ENCODE data around the gene TMC1. TPM values are rescaled to one million over a fixed set of nuclear protein-coding genes. Genes with fewer than 3 reads are reported as not detected.

Gene TMC1
- total RNA-seq, 2 donors from 2014 or later, result 0.29 to 0.42 TPM

- H3K4me1 ChIP-seq, result no peaks in the 10 kb centered on the region
- no peak overlapping the region for H3K27ac ChIP-seq
- TF ChIP-seq CTCF (IDR thresholded peaks at IDR 0.05), result no peak
- no peak for DNase-seq
- no peak overlapping the region for H3K9ac ChIP-seq (ENCODE audit: low read depth in 2 of 2, low read length in 2 of 2)
- H3K36me3 ChIP-seq, result no peaks in the 10 kb centered on the region
- H3K9me3 ChIP-seq, result no peaks in the 10 kb centered on the region
- no peaks in the 10 kb centered on the region for H3K27me3 ChIP-seq
- intact Hi-C loops (cut with DNase I), result no loop called here
- no peak overlapping the region for H3K4me3 ChIP-seq
Observed at GRCh38 chr9:72649127-72649442, 127.7 kb downstream of the TMC1 start.

DNA sequence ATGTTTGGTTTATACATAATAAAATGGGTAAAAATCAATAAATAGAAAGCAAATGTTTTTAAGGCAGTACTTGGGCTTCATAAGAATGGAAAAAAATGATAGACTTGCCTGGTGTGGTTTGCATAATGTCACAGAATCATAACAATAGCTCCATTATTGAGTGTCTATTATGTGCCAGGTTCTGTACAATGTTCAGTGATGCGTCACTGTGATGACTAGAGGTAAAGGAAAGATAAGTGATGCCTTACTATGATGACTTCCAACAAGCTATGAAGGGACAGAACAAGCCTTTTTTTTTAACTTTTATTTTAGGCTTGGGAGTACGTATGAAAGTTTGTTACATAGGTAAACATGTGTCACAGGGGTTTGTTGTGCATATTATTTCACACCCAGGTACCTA is 128.8 kb downstream of the TMC1 start:
- TF ChIP-seq CTCF (IDR thresholded peaks at IDR 0.05), result no peak
- no peaks in the 10 kb centered on the region for H3K36me3 ChIP-seq
- intact Hi-C loops (cut with DNase I), result no loop called here
- no peak overlapping the region for H3K9ac ChIP-seq (ENCODE audit: low read depth in 2 of 2, low read length in 2 of 2)
- no peaks in the 10 kb centered on the region for H3K27me3 ChIP-seq
- no peak overlapping the region for H3K27ac ChIP-seq
- H3K4me1 ChIP-seq, result no peaks in the 10 kb centered on the region
- no peak overlapping the region for H3K4me3 ChIP-seq
- no peaks in the 10 kb centered on the region for H3K9me3 ChIP-seq
- no peak for DNase-seq

- Histone ChIP-seq H3K27ac (no peak overlapping the region), H3K27me3 (no peaks in the 10 kb centered on the region), H3K9me3 (no peaks in the 10 kb centered on the region), H3K9ac (ENCODE audit: low read depth in 2 of 2, low read length in 2 of 2) (no peak overlapping the region), H3K4me1 (no peaks in the 10 kb centered on the region), H3K36me3 (no peaks in the 10 kb centered on the region), H3K4me3 (no peak overlapping the region)
- no peak for DNase-seq
- intact Hi-C loops (cut with DNase I), result no loop called here
- TF ChIP-seq CTCF (IDR thresholded peaks at IDR 0.05), result no peak
Observed at GRCh38 chr9:72656021-72656420, 134.6 kb downstream of the TMC1 start.

DNA sequence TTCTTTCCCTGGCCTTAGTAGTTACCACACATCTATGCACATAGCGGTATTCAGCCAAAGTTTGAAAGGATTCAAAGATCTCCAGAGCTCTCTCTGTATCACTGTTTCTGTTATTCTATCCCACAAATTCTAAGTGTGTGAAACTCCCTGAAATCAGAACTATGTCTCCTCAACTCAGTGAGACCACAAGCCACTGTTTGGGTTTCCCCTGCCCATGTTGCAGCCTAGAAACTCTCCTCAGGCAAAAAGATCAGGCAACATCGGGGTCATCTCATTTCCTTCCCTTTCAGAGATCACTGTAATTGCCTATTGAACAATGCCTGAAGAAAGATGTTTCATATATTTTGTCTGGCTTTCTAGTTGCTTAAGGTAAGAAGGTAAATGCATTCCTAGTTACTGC is 135.6 kb downstream of the TMC1 start:
- intact Hi-C loops (cut with DNase I), result no loop called here
- no peaks in the 10 kb centered on the region for H3K27me3 ChIP-seq
- no peak overlapping the region for H3K27ac ChIP-seq
- H3K36me3 ChIP-seq, result no peaks in the 10 kb centered on the region
- H3K9me3 ChIP-seq, result no peaks in the 10 kb centered on the region
- no peak overlapping the region for H3K4me3 ChIP-seq
- no peaks in the 10 kb centered on the region for H3K4me1 ChIP-seq
- TF ChIP-seq CTCF (IDR thresholded peaks at IDR 0.05), result no peak
- DNase-seq, result no peak
- H3K9ac ChIP-seq (ENCODE audit: low read depth in 2 of 2, low read length in 2 of 2), result no peak overlapping the region

GRCh38 chr9:72658703-72659102 is 137.3 kb downstream of the TMC1 start:
- no peaks in the 10 kb centered on the region for H3K27me3 ChIP-seq
- no peak overlapping the region for H3K9ac ChIP-seq (ENCODE audit: low read depth in 2 of 2, low read length in 2 of 2)
- no peak overlapping the region for H3K4me3 ChIP-seq
- TF ChIP-seq CTCF (IDR thresholded peaks at IDR 0.05), result no peak
- no peaks in the 10 kb centered on the region for H3K4me1 ChIP-seq
- DNase-seq, result no peak
- H3K27ac ChIP-seq, result no peak overlapping the region
- H3K9me3 ChIP-seq, result no peaks in the 10 kb centered on the region
- intact Hi-C loops (cut with DNase I), result no loop called here
- H3K36me3 ChIP-seq, result no peaks in the 10 kb centered on the region
